Articular chondrocyte of knee joint (primary cell): ENCODE measurements around the gene BHLHA15. TPM values are rescaled to one million over a fixed set of nuclear protein-coding genes. Genes with fewer than 3 reads are reported as not detected.

ENCODE experiments used
- total RNA-seq: library from RNA; depleted of rRNA; stranded (reverse); fragments of >200 nt; gene quantifications from 2 replicates; pipeline ENCODE4 v1.2.3, GENCODE V29; 2012

The BHLHA15 gene
- total RNA-seq = 0.26 TPM in 1 of 2 replicates, not detected in the other

GRCh38 chr7:98211221-98211675, at the start of gene BHLHA15:
Gene BHLHA15, plus strand, starts transcription at chr7:98211439. Its CDS starts 871 bp downstream, at chr7:98212310.

GRCh38 chr7:98251601-98252424, 40.6 kb downstream of the BHLHA15 start, which contains the start of gene TECPR1:
Gene TECPR1, minus strand, starts transcription at chr7:98252232. Its CDS starts 6,086 bp downstream, at chr7:98246146.

Other genes starting within 250 kb of the BHLHA15 start
- gene OCM2, start 221.2 kb upstream of the BHLHA15 start, total RNA-seq = not detected in 2 replicates
- gene LMTK2, start 104.6 kb upstream of the BHLHA15 start, total RNA-seq = 10.5 and 11.8 TPM in 2 replicates
- gene TECPR1, start 40.8 kb downstream of the BHLHA15 start, total RNA-seq = 14.3 and 17.0 TPM in 2 replicates
- gene BRI3, start 70.2 kb downstream of the BHLHA15 start, total RNA-seq = 92.4 and 123 TPM in 2 replicates
- gene BAIAP2L1, start 189.7 kb downstream of the BHLHA15 start, total RNA-seq = 16.1 and 17.5 TPM in 2 replicates